Ovary (tissue), 3 donors: ENCODE results near the gene CEP72.

ENCODE experiments used
- EP300 ChIP-seq: sonication (generic); formaldehyde crosslinking; IDR thresholded peaks from one replicate; pipeline ENCODE4 v1.6.1; 2017; ENCODE audit warnings: antibody characterized with exemption
- POLR2A ChIP-seq: fragments of 450-650 bp; IDR thresholded peaks from one replicate; pipeline ENCODE4 v1.6.1; 2017; ENCODE audit warnings: antibody characterized with exemption, mild to moderate bottlenecking, moderate library complexity
- TF ChIP-seq, protein P1 (sequence below), 3 donors: fragments of 450-650 bp in 2 of 3; fragments of 200-600 bp in 1 of 3; IDR thresholded peaks; one replicate each; pipeline versions ENCODE4 v1.5.1 to v1.8.0; 2016 to 2022; ENCODE audit warnings: antibody characterized with exemption in 3 of 3, mild to moderate bottlenecking in 1 of 3
- donor health status: DM: no; HTN: no; CAD: no.

DNA sequence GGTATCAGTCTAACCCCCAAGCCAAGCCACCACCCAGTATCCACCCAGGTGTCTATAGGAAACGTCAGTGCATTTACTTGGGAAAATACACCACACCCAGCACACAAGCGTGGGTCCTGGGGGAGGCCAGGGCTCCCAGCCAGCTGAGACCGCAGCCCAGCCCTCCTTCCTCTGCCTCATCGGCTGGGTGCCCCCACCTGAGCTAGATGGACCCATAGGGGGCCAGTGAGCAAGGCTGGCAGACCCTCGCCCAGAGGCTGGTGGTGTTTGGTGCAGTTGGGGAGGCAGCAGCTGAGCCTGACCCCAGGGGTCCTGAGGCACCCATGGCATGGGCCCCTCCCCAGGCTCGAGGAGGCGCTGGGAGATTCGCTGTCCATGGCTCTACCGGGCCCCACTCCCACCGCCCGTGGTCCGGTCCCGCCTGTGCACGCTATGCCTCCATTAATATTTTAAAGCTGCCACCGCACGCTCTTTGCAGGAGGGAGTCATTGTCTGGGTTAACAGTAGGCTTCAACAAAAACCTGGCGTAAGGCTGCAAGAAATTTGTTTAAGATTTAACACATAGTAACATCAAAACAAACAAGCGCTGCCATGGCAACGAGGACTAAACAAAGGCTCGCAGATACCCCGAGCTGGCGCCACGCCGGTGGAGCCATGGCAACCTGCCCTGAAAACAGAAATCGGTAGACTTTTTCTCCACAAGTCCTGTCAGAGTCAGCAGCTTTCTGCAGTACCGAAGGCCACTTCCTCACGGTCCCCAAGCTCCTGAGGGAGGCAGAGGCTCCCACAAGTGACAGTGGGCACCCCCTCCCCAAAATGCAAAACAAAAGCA is 60.4 kb downstream of the CEP72 start:
- TF ChIP-seq, protein P1, sequence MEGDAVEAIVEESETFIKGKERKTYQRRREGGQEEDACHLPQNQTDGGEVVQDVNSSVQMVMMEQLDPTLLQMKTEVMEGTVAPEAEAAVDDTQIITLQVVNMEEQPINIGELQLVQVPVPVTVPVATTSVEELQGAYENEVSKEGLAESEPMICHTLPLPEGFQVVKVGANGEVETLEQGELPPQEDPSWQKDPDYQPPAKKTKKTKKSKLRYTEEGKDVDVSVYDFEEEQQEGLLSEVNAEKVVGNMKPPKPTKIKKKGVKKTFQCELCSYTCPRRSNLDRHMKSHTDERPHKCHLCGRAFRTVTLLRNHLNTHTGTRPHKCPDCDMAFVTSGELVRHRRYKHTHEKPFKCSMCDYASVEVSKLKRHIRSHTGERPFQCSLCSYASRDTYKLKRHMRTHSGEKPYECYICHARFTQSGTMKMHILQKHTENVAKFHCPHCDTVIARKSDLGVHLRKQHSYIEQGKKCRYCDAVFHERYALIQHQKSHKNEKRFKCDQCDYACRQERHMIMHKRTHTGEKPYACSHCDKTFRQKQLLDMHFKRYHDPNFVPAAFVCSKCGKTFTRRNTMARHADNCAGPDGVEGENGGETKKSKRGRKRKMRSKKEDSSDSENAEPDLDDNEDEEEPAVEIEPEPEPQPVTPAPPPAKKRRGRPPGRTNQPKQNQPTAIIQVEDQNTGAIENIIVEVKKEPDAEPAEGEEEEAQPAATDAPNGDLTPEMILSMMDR (IDR thresholded peaks at IDR 0.05), result no peak
- TF ChIP-seq POLR2A, result no peak
- no peak for TF ChIP-seq EP300
